ENCODE results near the gene JADE2. TPM values are rescaled to one million over a fixed set of nuclear protein-coding genes. Genes with fewer than 3 reads are reported as not detected.
A peak's percentile ranks its signal among the peaks of the same experiment; 100 is the strongest.

JADE2 gene
- polyA plus RNA-seq, 3 donors, result 2.1 to 10.2 (median 3.1) TPM

GRCh38 chr5:134547579-134547978 lies 22.1 kb downstream of the JADE2 start:
- H3K36me3 ChIP-seq (replicated peaks in 1 of 2; ENCODE audit: control insufficient read depth in 1 of 2, insufficient read depth in 2 of 2, low read length in 2 of 2), result peaks cover 15 to 39% of the 10 kb centered on the region in 2 donors
- no peaks in the 10 kb centered on the region for H3K79me2 ChIP-seq (ENCODE audit: insufficient read depth, low read length)
- H3K4me3 ChIP-seq (replicated peaks in 1 of 3; ENCODE audit: low read depth in 2 of 3, low read length in 3 of 3), result no peak overlapping the region
- H3K27me3 Mint-ChIP-seq (ENCODE audit: low read depth in 3 of 3), result no peaks in the 10 kb centered on the region
- no peak overlapping the region for H3K4me3 Mint-ChIP-seq
- TF ChIP-seq CTCF (IDR thresholded peaks at IDR 0.05), result no peak
- no peaks in the 10 kb centered on the region for H3K9me3 ChIP-seq (replicated peaks in 1 of 2; ENCODE audit: control insufficient read depth in 1 of 2, insufficient read depth in 1 of 2, low read length in 2 of 2)
- H3K4me1 Mint-ChIP-seq, result peaks cover 24% of the 10 kb centered on the region
- peaks cover 22 to 26% of the 10 kb centered on the region in 2 donors for H3K4me1 ChIP-seq (ENCODE audit: control insufficient read depth in 1 of 2, insufficient read depth in 2 of 2, low read length in 2 of 2)
- H4K20me1 ChIP-seq (ENCODE audit: insufficient read depth, low read length), result peaks cover 15% of the 10 kb centered on the region
- H3K9me3 Mint-ChIP-seq, result no peaks in the 10 kb centered on the region
- no peak overlapping the region for H3K9ac ChIP-seq (ENCODE audit: insufficient read depth, low read length, poor library complexity, severe bottlenecking)
- intact Hi-C loops (cut with micrococcal nuclease), result no loop called here
- no peak overlapping the region for H3K27ac Mint-ChIP-seq
- H3K36me3 Mint-ChIP-seq, result peaks cover 22 to 29% of the 10 kb centered on the region in 2 donors
- no peak overlapping the region for H3K27ac ChIP-seq (ENCODE audit: low read depth in 1 of 2, low read length in 2 of 2)
- 90% methylated on average over 2 of the region's 2 CpGs for WGBS (ENCODE audit: insufficient coverage)
- no peaks in the 10 kb centered on the region for H3K27me3 ChIP-seq (ENCODE audit: control insufficient read depth in 2 of 2, insufficient read depth in 2 of 2, low read length in 2 of 2)
- H3K4me2 ChIP-seq (replicated peaks; ENCODE audit: extremely low read depth, low read length, poor library complexity, severe bottlenecking), result no peak overlapping the region
- DNase-seq, result no peak
- H2AFZ ChIP-seq (ENCODE audit: insufficient read depth, low read depth, low read length, poor library complexity, severe bottlenecking), result no peak overlapping the region

DNA sequence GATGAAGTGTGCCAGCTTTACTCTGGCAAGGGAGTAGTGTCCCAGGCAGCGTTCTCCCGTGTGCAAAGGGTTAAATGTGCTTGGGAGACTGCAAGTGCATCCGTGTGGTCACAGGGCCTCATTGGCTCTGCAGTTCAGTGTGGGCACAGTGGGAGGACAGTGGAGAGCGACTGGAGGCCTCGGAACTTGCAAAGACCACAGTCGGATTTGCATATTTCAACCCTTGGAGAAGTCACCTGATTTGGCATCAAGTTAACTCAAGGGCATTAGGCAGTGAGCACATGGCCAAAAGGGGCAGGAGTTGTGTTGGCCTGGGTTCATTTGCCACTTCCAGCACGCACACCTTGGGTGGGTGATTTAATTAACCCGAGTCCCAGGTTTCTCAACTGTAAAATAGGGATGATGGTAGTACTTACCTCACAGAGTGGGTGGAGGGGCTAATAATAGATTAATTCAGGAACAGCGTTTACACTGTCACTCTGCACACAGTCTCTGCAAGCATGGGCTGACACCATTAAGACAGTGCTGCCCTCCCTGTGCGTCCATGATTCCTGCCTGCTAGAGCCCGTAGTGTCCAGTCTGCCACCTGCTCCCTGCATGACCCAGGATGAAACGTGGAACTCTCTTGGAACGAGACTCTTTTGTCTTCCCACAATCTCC lies 22.7 kb downstream of the JADE2 start:
- WGBS (ENCODE audit: insufficient coverage), result 89% methylated on average over 10 of the region's 13 CpGs
- peak overlapping the region in 1 of 7 donors; percentile 41 for H3K27ac Mint-ChIP-seq
- intact Hi-C loops (cut with micrococcal nuclease), result no loop called here
- Histone ChIP-seq H3K9me3 (replicated peaks in 1 of 2; ENCODE audit: control insufficient read depth in 1 of 2, insufficient read depth in 1 of 2, low read length in 2 of 2) (no peaks in the 10 kb centered on the region), H2AFZ (ENCODE audit: insufficient read depth, low read depth, low read length, poor library complexity, severe bottlenecking) (no peak overlapping the region), H4K20me1 (ENCODE audit: insufficient read depth, low read length) (peaks cover 15% of the 10 kb centered on the region), H3K27ac (ENCODE audit: low read depth in 1 of 2, low read length in 2 of 2) (no peak overlapping the region), H3K4me1 (ENCODE audit: control insufficient read depth in 1 of 2, insufficient read depth in 2 of 2, low read length in 2 of 2) (peaks cover 22 to 26% of the 10 kb centered on the region in 2 donors), H3K4me3 (replicated peaks in 1 of 3; ENCODE audit: low read depth in 2 of 3, low read length in 3 of 3) (no peak overlapping the region), H3K36me3 (replicated peaks in 1 of 2; ENCODE audit: control insufficient read depth in 1 of 2, insufficient read depth in 2 of 2, low read length in 2 of 2) (peaks cover 15 to 44% of the 10 kb centered on the region in 2 donors), H3K27me3 (ENCODE audit: control insufficient read depth in 2 of 2, insufficient read depth in 2 of 2, low read length in 2 of 2) (no peaks in the 10 kb centered on the region), H3K4me2 (replicated peaks; ENCODE audit: extremely low read depth, low read length, poor library complexity, severe bottlenecking) (no peak overlapping the region), H3K9ac (ENCODE audit: insufficient read depth, low read length, poor library complexity, severe bottlenecking) (no peak overlapping the region), H3K79me2 (ENCODE audit: insufficient read depth, low read length) (no peaks in the 10 kb centered on the region)
- H3K27me3 Mint-ChIP-seq (ENCODE audit: low read depth in 3 of 3), result no peaks in the 10 kb centered on the region
- peaks cover 24% of the 10 kb centered on the region for H3K4me1 Mint-ChIP-seq
- H3K36me3 Mint-ChIP-seq, result peaks cover 28 to 29% of the 10 kb centered on the region in 2 donors
- no peak for TF ChIP-seq CTCF (IDR thresholded peaks at IDR 0.05)
- H3K9me3 Mint-ChIP-seq, result no peaks in the 10 kb centered on the region
- no peak for DNase-seq
- no peak overlapping the region for H3K4me3 Mint-ChIP-seq
